GM12878 (cell line): ENCODE measurements around the gene GALNT6. TPM values are rescaled to one million over a fixed set of nuclear protein-coding genes. Genes with fewer than 3 reads are reported as not detected.

Source experiments
- ATAC-seq: fragments of 200-7000 bp; cut with Tn5 transposase; 3 replicates; pipeline ENCODE4 v1.9.1; 2020; ENCODE audit warnings: mild to moderate bottlenecking, moderate library complexity
- BruUV-seq: library from RNA; stranded (reverse); fragments of 400-500 nt; replicated peaks from 2 replicates; lab custom pipeline; 2021; lab: Mats Ljungman, UMichigan
- CTCF ChIA-PET: fragments of 300-600 bp; sonication (Branson Sonifier 250); formaldehyde crosslinking; extraction: SDS; loops from one replicate; lab custom pipeline; 2021; ENCODE audit warnings: inconsistent platforms; lab: Yijun Ruan, JAX
- POLR2A ChIA-PET: fragments of 350-600 bp; formaldehyde crosslinking; extraction: SDS; loops from one replicate; lab custom pipeline; 2021; ENCODE audit warnings: inconsistent platforms; lab: Charles Lee
- RAD21 ChIA-PET: fragments of 300-600 bp; sonication (Branson Sonifier 250); formaldehyde crosslinking; loops from one replicate; lab custom pipeline; 2023; ENCODE audit warnings: antibody characterized with exemption; ENCODE audit not compliant: unreplicated experiment; lab: Charles Lee
- SMC1A ChIA-PET: fragments of 300-600 bp; sonication (Branson Sonifier 250); formaldehyde crosslinking; loops from one replicate; lab custom pipeline; 2023; ENCODE audit not compliant: unreplicated experiment, uncharacterized antibody; lab: Charles Lee
- DNase-seq: peaks from one replicate; pipeline ENCODE4 v3.0.0-alpha.2; 2011; ENCODE audit warnings: low read depth, low spot score
- FAIRE-seq: peaks from 3 replicates; lab custom pipeline; 2011; peaks lifted over from hg19 to GRCh38; lab: Jason Lieb, UNC
- H2AFZ ChIP-seq: 2 replicates; pipeline ENCODE4 v1.6.0; 2011; ENCODE audit warnings: low read depth, low read length, control low read depth; ENCODE audit not compliant: control insufficient read depth
- H3K27ac ChIP-seq: 2 replicates; pipeline ENCODE4 v1.5.1; 2011; ENCODE audit warnings: control low read depth; ENCODE audit not compliant: control insufficient read depth, insufficient read depth
- H3K27me3 ChIP-seq, 2 experiments: replicated peaks in 1 of 2; 2 replicates each; pipeline versions ENCODE4 v1.6.0 to v1.6.1; 2011; ENCODE audit warnings: low read length in 1 of 2; ENCODE audit not compliant: control insufficient read depth in 2 of 2, insufficient read depth in 2 of 2
- H3K36me3 ChIP-seq, 2 experiments: 2 replicates each; pipeline ENCODE4 v1.5.1; 2011; ENCODE audit warnings: low read length in 1 of 2; ENCODE audit not compliant: control insufficient read depth in 2 of 2, insufficient read depth in 2 of 2
- H3K4me1 ChIP-seq: 2 replicates; pipeline ENCODE4 v1.6.1; 2011; ENCODE audit warnings: mild to moderate bottlenecking, low read length, moderate library complexity, mixed read lengths; ENCODE audit not compliant: control insufficient read depth, insufficient read depth
- H3K4me2 ChIP-seq: 2 replicates; pipeline ENCODE4 v1.6.0; 2011; ENCODE audit warnings: control low read depth; ENCODE audit not compliant: control insufficient read depth, insufficient read depth
- H3K4me3 ChIP-seq: fragments of 200-600 bp; sonication (generic); 2 replicates; pipeline ENCODE4 v1.5.1; 2016
- H3K79me2 ChIP-seq: 2 replicates; pipeline ENCODE4 v1.6.0; 2011; ENCODE audit warnings: low read length; ENCODE audit not compliant: control insufficient read depth, insufficient read depth
- H3K9ac ChIP-seq: 2 replicates; pipeline ENCODE4 v1.8.0; 2011; ENCODE audit warnings: low read length, control low read depth, mixed read lengths; ENCODE audit not compliant: control insufficient read depth, insufficient read depth
- H3K9me3 ChIP-seq: replicated peaks from 3 replicates; pipeline ENCODE4 v1.5.1; 2011; ENCODE audit warnings: mild to moderate bottlenecking, low read length; ENCODE audit not compliant: control insufficient read depth, insufficient read depth
- H4K20me1 ChIP-seq: 2 replicates; pipeline ENCODE4 v1.6.0; 2011; ENCODE audit not compliant: control insufficient read depth, insufficient read depth
- BHLHE40 ChIP-seq, 2 experiments: fragments of 450-650 bp in 1 of 2; IDR thresholded peaks; 2 replicates each; pipeline ENCODE4 v1.6.1; 2011 to 2017; ENCODE audit warnings: low read depth in 2 of 2, borderline replicate concordance in 1 of 2, improper control_type of control experiment in 1 of 2, low read length in 1 of 2, mild to moderate bottlenecking in 1 of 2
- BMI1 ChIP-seq: fragments of 450-650 bp; IDR thresholded peaks from 2 replicates; pipeline ENCODE4 v1.6.1; 2016; ENCODE audit warnings: mild to moderate bottlenecking, moderate library complexity, borderline replicate concordance
- CREB1 ChIP-seq: IDR thresholded peaks from 2 replicates; pipeline ENCODE4 v1.6.1; 2012; ENCODE audit warnings: low read depth, mild to moderate bottlenecking, inconsistent platforms
- DPF2 ChIP-seq: fragments of 450-650 bp; IDR thresholded peaks from 2 replicates; pipeline ENCODE4 v1.6.1; 2017; ENCODE audit warnings: mild to moderate bottlenecking
- HCFC1 ChIP-seq: fragments of 150-350 bp; IDR thresholded peaks from 2 replicates; pipeline ENCODE4 v1.6.1; 2014; ENCODE audit warnings: low read length
- IKZF1 ChIP-seq: fragments of 450-650 bp; conservative IDR thresholded peaks from 2 replicates; pipeline ENCODE4 v1.6.1; 2017; ENCODE audit warnings: antibody characterized with exemption, mild to moderate bottlenecking
- MXI1 ChIP-seq: fragments of 150-350 bp; IDR thresholded peaks from 2 replicates; pipeline ENCODE4 v1.6.1; 2011; ENCODE audit warnings: low read depth, mild to moderate bottlenecking, inconsistent platforms, low read length, improper control_type of control experiment
- NR2F1 ChIP-seq: fragments of 450-650 bp; conservative IDR thresholded peaks from 2 replicates; pipeline ENCODE4 v1.6.1; 2017; ENCODE audit warnings: mild to moderate bottlenecking
- PAX8 ChIP-seq: fragments of 450-650 bp; IDR thresholded peaks from 2 replicates; pipeline ENCODE4 v1.6.1; 2017; ENCODE audit warnings: mild to moderate bottlenecking, moderate library complexity
- RAD21 ChIP-seq: IDR thresholded peaks from 2 replicates; pipeline ENCODE4 v1.6.1; 2011; ENCODE audit warnings: mild to moderate bottlenecking, low read depth, low read length, moderate library complexity; ENCODE audit not compliant: insufficient read depth
- TCF12 ChIP-seq: IDR thresholded peaks from 2 replicates; pipeline ENCODE4 v1.6.1; 2011; ENCODE audit warnings: low read depth, mild to moderate bottlenecking, low read length
- TCF7 ChIP-seq: IDR thresholded peaks from 2 replicates; pipeline ENCODE4 v1.6.1; 2014; ENCODE audit warnings: antibody characterized with exemption, borderline replicate concordance
- ZNF217 ChIP-seq: fragments of 450-650 bp; IDR thresholded peaks from 2 replicates; pipeline ENCODE4 v1.6.1; 2017; ENCODE audit warnings: antibody characterized with exemption, mild to moderate bottlenecking
- WGBS: methylation state at CpG from one replicate; pipeline ENCODE4 v1.1.6; 2016; ENCODE audit warnings: low lambda C conversion rate; ENCODE audit not compliant: insufficient replicate concordance, insufficient coverage; ENCODE audit errors: missing lambda C conversion rate; 5-methylcytosine and 5-hydroxymethylcytosine counted together
- in situ Hi-C: fragments of 300-500 bp; cut with MboI; formaldehyde crosslinking; loops from 9 replicates; pipeline ENCODE4 v1.14.3; 2018; ENCODE audit warnings: mixed read lengths
- intact Hi-C: fragments of 100-400 bp; cut with micrococcal nuclease; formaldehyde crosslinking; loops from one replicate; pipeline ENCODE4 v1.14.2; 2022; ENCODE audit not compliant: unreplicated experiment
- polyA plus RNA-seq, 11 experiments: library from polyadenylated mRNA; depleted of rRNA in 4 of 11; unstranded in 6 of 11; stranded (reverse) in 5 of 11; fragments of >200 nt; fragmentation: Nextera tagmentation in 4 of 11; fragmentation: Illumina TruSeq in 1 of 11; extraction: Ambion mirVana in 4 of 11; extraction: Trizol in 1 of 11; gene quantifications; 1 replicate in 1 of 11; 2 replicates in 10 of 11; pipeline versions ENCODE4 v1.2.1 to v1.2.3, GENCODE V29; 2011 to 2016; ENCODE audit warnings: inconsistent platforms in 2 of 11, missing spikeins in 2 of 11, low read depth in 1 of 11
- total RNA-seq, 4 experiments: library from RNA; depleted of rRNA in 3 of 4; stranded (reverse); fragments of >200 nt in 3 of 4; fragmentation: Illumina TruSeq in 1 of 4; extraction: Trizol in 1 of 4; gene quantifications; 2 replicates each; pipeline versions ENCODE4 v1.2.1 to v1.2.3, GENCODE V29; 2013 to 2021
- TF ChIP-seq, protein P1 (sequence below): fragments of 450-650 bp; IDR thresholded peaks from 2 replicates; pipeline ENCODE4 v1.6.1; 2017; ENCODE audit warnings: mild to moderate bottlenecking, moderate library complexity
- TF ChIP-seq, protein P2 (sequence below): fragments of 450-650 bp; formaldehyde crosslinking; IDR thresholded peaks from 2 replicates; pipeline ENCODE4 v1.4.0; 2022; ENCODE audit warnings: mild to moderate bottlenecking, moderate library complexity

GALNT6 gene
- total and polyA plus RNA-seq, 10 of the 15 experiments (the other 5 are each of a cell fraction or from before 2014, with no cell fraction given) = 6.6 to 40.4 (median 23.7) TPM

- Histone ChIP-seq H3K27me3 (no peaks in the 10 kb centered on the region), H4K20me1 (no peaks in the 10 kb centered on the region), H3K4me1 (peaks cover 14% of the 10 kb centered on the region), H3K27ac (no peak overlapping the region), H3K4me3 (no peak overlapping the region), H3K9me3 (no peaks in the 10 kb centered on the region; the same call in 2 of the 3 replicates), H3K9ac (no peak overlapping the region), H3K36me3 (peaks cover 0 to 10% of the 10 kb centered on the region in 2 experiments), H3K4me2 (no peak overlapping the region), H2AFZ (no peak overlapping the region), H3K79me2 (no peaks in the 10 kb centered on the region)
- no TSS peak for BruUV-seq
- DNase-seq (no peak), FAIRE-seq (no peak), ATAC-seq (no peak)
- no peak for TF ChIP-seq HCFC1
- no peak for TF ChIP-seq DPF2
- no peak for TF ChIP-seq CREB1
- TF ChIP-seq ZNF217 = no peak
- no peak for TF ChIP-seq BMI1
- TF ChIP-seq TCF7 = no peak
- TF ChIP-seq MXI1 = no peak
- TF ChIP-seq, protein P1, sequence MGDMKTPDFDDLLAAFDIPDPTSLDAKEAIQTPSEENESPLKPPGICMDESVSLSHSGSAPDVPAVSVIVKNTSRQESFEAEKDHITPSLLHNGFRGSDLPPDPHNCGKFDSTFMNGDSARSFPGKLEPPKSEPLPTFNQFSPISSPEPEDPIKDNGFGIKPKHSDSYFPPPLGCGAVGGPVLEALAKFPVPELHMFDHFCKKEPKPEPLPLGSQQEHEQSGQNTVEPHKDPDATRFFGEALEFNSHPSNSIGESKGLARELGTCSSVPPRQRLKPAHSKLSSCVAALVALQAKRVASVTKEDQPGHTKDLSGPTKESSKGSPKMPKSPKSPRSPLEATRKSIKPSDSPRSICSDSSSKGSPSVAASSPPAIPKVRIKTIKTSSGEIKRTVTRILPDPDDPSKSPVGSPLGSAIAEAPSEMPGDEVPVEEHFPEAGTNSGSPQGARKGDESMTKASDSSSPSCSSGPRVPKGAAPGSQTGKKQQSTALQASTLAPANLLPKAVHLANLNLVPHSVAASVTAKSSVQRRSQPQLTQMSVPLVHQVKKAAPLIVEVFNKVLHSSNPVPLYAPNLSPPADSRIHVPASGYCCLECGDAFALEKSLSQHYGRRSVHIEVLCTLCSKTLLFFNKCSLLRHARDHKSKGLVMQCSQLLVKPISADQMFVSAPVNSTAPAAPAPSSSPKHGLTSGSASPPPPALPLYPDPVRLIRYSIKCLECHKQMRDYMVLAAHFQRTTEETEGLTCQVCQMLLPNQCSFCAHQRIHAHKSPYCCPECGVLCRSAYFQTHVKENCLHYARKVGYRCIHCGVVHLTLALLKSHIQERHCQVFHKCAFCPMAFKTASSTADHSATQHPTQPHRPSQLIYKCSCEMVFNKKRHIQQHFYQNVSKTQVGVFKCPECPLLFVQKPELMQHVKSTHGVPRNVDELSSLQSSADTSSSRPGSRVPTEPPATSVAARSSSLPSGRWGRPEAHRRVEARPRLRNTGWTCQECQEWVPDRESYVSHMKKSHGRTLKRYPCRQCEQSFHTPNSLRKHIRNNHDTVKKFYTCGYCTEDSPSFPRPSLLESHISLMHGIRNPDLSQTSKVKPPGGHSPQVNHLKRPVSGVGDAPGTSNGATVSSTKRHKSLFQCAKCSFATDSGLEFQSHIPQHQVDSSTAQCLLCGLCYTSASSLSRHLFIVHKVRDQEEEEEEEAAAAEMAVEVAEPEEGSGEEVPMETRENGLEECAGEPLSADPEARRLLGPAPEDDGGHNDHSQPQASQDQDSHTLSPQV = no peak
- no peak for TF ChIP-seq PAX8
- TF ChIP-seq RAD21 = no peak
- TF ChIP-seq BHLHE40 (IDR thresholded peaks at IDR 0.05; ENCODE audit: borderline replicate concordance in 1 of 2, low read depth in 2 of 2, low read length in 1 of 2) = no peak
- TF ChIP-seq, protein P2, sequence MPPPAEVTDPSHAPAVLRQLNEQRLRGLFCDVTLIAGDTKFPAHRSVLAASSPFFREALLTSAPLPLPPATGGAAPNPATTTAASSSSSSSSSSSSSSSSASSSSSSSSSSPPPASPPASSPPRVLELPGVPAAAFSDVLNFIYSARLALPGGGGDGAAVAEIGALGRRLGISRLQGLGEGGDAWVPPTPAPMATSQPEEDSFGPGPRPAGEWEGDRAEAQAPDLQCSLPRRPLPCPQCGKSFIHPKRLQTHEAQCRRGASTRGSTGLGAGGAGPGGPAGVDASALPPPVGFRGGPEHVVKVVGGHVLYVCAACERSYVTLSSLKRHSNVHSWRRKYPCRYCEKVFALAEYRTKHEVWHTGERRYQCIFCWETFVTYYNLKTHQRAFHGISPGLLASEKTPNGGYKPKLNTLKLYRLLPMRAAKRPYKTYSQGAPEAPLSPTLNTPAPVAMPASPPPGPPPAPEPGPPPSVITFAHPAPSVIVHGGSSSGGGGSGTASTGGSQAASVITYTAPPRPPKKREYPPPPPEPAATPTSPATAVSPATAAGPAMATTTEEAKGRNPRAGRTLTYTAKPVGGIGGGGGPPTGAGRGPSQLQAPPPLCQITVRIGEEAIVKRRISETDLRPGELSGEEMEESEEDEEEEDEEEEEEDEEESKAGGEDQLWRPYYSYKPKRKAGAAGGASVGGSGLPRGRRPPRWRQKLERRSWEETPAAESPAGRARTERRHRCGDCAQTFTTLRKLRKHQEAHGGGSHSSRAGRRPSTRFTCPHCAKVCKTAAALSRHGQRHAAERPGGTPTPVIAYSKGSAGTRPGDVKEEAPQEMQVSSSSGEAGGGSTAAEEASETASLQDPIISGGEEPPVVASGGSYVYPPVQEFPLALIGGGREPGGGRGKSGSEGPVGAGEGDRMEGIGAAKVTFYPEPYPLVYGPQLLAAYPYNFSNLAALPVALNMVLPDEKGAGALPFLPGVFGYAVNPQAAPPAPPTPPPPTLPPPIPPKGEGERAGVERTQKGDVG = no peak
- no peak for TF ChIP-seq NR2F1
- no peak for TF ChIP-seq IKZF1
- TF ChIP-seq TCF12 = no peak
- CTCF ChIA-PET = no interaction called here
- RAD21 ChIA-PET = no interaction called here
- intact Hi-C loops (no loop called here), in situ Hi-C loops (no loop called here)
- 98% methylated on average over 6 of the region's 6 CpGs for WGBS
- POLR2A ChIA-PET = no interaction called here
- SMC1A ChIA-PET = interaction anchor here (0.6 to 1.2 kb wide), 2 partner anchors 12 to 595 kb away, joined by 3 to 4 read pairs; no protein-coding TSS in a partner anchor
Measured at GRCh38 chr12:51362307-51362706, 28.9 kb downstream of the GALNT6 start.
